Smooth muscle cell (in vitro differentiated cells): Measurements from ENCODE around the gene NLN. TPM values are rescaled to one million over a fixed set of nuclear protein-coding genes. Genes with fewer than 3 reads are reported as not detected.

Source experiments
- DNase-seq: peaks from one replicate; lab custom pipeline; 2025; ENCODE audit not compliant: unreplicated experiment; lab: John Stamatoyannopoulos, UW
- H2AFZ ChIP-seq: fragments of 200-600 bp; sonication (generic); 2 replicates; pipeline ENCODE4 v1.6.0; 2016; ENCODE audit warnings: antibody characterized with exemption, low read depth, mild to moderate bottlenecking
- H3F3A ChIP-seq: fragments of 200-600 bp; sonication (generic); 2 replicates; pipeline ENCODE4 v1.6.0; 2017; ENCODE audit warnings: antibody characterized with exemption, low read depth
- H3K27ac ChIP-seq: fragments of 200-600 bp; sonication (generic); 2 replicates; pipeline ENCODE4 v1.5.1; 2016; ENCODE audit warnings: low read depth, mild to moderate bottlenecking
- H3K27me3 ChIP-seq: fragments of 200-600 bp; sonication (generic); 2 replicates; pipeline ENCODE4 v1.6.1; 2016; ENCODE audit warnings: low read depth, mild to moderate bottlenecking
- H3K36me3 ChIP-seq: fragments of 200-600 bp; sonication (generic); 2 replicates; pipeline ENCODE4 v1.5.1; 2016; ENCODE audit warnings: low read depth
- H3K4me1 ChIP-seq: fragments of 200-600 bp; sonication (generic); 2 replicates; pipeline ENCODE4 v1.5.1; 2016; ENCODE audit warnings: low read depth
- H3K4me2 ChIP-seq: fragments of 200-600 bp; sonication (generic); 2 replicates; pipeline ENCODE4 v1.6.0; 2016; ENCODE audit warnings: mild to moderate bottlenecking
- H3K4me3 ChIP-seq: fragments of 200-600 bp; sonication (generic); 2 replicates; pipeline ENCODE4 v1.5.1; 2016; ENCODE audit warnings: mild to moderate bottlenecking
- H3K79me2 ChIP-seq: fragments of 200-600 bp; sonication (generic); 2 replicates; pipeline ENCODE4 v1.6.0; 2016; ENCODE audit warnings: low read depth, mild to moderate bottlenecking
- H3K9ac ChIP-seq: fragments of 200-600 bp; sonication (generic); 2 replicates; pipeline ENCODE4 v1.6.0; 2016; ENCODE audit warnings: low read depth
- H3K9me3 ChIP-seq: fragments of 200-600 bp; sonication (generic); replicated peaks from 2 replicates; pipeline ENCODE4 v1.5.1; 2016; ENCODE audit warnings: low read depth
- H4K20me1 ChIP-seq: fragments of 200-600 bp; sonication (generic); 2 replicates; pipeline ENCODE4 v1.6.0; 2016; ENCODE audit warnings: low read depth
- CTCF ChIP-seq: fragments of 200-600 bp; sonication (generic); IDR thresholded peaks from 2 replicates; pipeline ENCODE4 v1.5.1; 2017; ENCODE audit warnings: borderline replicate concordance, mild to moderate bottlenecking, antibody characterized with exemption; ENCODE audit not compliant: insufficient read depth, poor library complexity, severe bottlenecking
- WGBS: methylation state at CpG from one replicate; pipeline ENCODE4 v1.1.7; 2016; ENCODE audit warnings: low lambda C conversion rate; 5-methylcytosine and 5-hydroxymethylcytosine counted together
- polyA plus RNA-seq: library from polyadenylated mRNA; unstranded; fragments of >200 nt; fragmentation: Nextera tagmentation; extraction: Ambion mirVana; gene quantifications from 2 replicates; pipeline ENCODE4 v1.2.1, GENCODE V29; 2016
- total RNA-seq: library from RNA; depleted of rRNA; stranded (reverse); fragments of >200 nt; gene quantifications from 2 replicates; pipeline ENCODE4 v1.2.3, GENCODE V29; 2014

Gene NLN
- total and polyA plus RNA-seq, 2 experiments from 2014 or later, result 31.9 to 33.6 TPM

- Histone ChIP-seq H3K9ac (no peak overlapping the region), H3K36me3 (no peaks in the 10 kb centered on the region), H2AFZ (no peak overlapping the region), H3K4me3 (no peak overlapping the region), H3K4me1 (no peaks in the 10 kb centered on the region), H3K79me2 (no peaks in the 10 kb centered on the region), H3F3A (no peaks in the 10 kb centered on the region), H3K27ac (no peak overlapping the region), H3K4me2 (no peak overlapping the region), H4K20me1 (no peaks in the 10 kb centered on the region), H3K9me3 (no peaks in the 10 kb centered on the region), H3K27me3 (no peaks in the 10 kb centered on the region)
- DNase-seq, result no peak
- no peak for TF ChIP-seq CTCF
- WGBS, result 74% methylated on average over 4 of the region's 4 CpGs
Measured at GRCh38 chr5:65823845-65824445, 101.9 kb downstream of the NLN start.

GRCh38 chr5:65825408-65826328 is 103.7 kb downstream of the NLN start:
- Histone ChIP-seq H4K20me1 (no peaks in the 10 kb centered on the region), H3K27me3 (no peaks in the 10 kb centered on the region), H3K4me1 (peaks cover 2% of the 10 kb centered on the region), H3K4me2 (no peak overlapping the region), H3F3A (no peaks in the 10 kb centered on the region), H2AFZ (no peak overlapping the region), H3K79me2 (no peaks in the 10 kb centered on the region), H3K36me3 (no peaks in the 10 kb centered on the region), H3K9me3 (no peaks in the 10 kb centered on the region), H3K4me3 (no peak overlapping the region), H3K27ac (no peak overlapping the region), H3K9ac (no peak overlapping the region)
- 88% methylated on average over 5 of the region's 5 CpGs for WGBS
- no peak for DNase-seq
- no peak for TF ChIP-seq CTCF

- Histone ChIP-seq H3K27me3 (no peaks in the 10 kb centered on the region), H3K36me3 (no peaks in the 10 kb centered on the region), H3K27ac (no peak overlapping the region), H4K20me1 (no peaks in the 10 kb centered on the region), H3F3A (no peaks in the 10 kb centered on the region), H3K4me2 (no peak overlapping the region), H3K79me2 (no peaks in the 10 kb centered on the region), H3K9me3 (no peaks in the 10 kb centered on the region), H3K9ac (no peak overlapping the region), H2AFZ (no peak overlapping the region), H3K4me3 (no peak overlapping the region), H3K4me1 (peaks cover 13% of the 10 kb centered on the region)
- no peak for DNase-seq
- WGBS, result 79% methylated on average over 12 of the region's 12 CpGs
- TF ChIP-seq CTCF, result no peak
Measured at GRCh38 chr5:65828022-65828896, 106.3 kb downstream of the NLN start.
